Left hindlimb (tissue), 1 donor: Measurements from ENCODE around the gene RGN.
"Not testable (repeated sequence)": the region's sequence is repeated elsewhere in the genome, so short reads cannot be mapped to it uniquely, and the experiment has no call there.

ENCODE experiments used
- DNase-seq: peaks from one replicate; pipeline ENCODE4 v3.0.0-alpha.2; 2018

Gene RGN

GRCh38 chrX:47078129-47079043 lies at the start of gene RGN:
RGN (plus strand) TSS chrX:47078443; CDS start chrX:47081145, 2,702 bp downstream.
- DNase-seq = peak; percentile 32

DNA sequence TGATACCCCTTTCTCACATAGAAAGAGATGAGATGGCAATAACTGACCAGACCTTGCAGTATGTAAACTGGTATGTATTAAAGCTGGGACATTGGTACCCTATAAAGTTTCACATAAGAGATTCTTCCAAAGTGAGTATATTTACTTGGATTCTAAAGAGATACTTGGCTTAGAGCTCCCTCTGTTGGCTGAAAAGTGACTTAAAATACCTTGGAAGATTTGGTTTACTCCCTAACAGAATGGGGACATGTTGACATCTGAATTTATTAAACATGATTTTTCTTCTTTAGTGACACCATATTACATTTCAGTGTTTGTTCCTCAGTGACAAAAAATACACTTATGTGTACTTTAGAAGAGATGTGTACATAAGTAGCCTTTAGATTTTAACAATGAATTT lies 47.9 kb upstream of the RGN start:
- no peak for DNase-seq

DNA sequence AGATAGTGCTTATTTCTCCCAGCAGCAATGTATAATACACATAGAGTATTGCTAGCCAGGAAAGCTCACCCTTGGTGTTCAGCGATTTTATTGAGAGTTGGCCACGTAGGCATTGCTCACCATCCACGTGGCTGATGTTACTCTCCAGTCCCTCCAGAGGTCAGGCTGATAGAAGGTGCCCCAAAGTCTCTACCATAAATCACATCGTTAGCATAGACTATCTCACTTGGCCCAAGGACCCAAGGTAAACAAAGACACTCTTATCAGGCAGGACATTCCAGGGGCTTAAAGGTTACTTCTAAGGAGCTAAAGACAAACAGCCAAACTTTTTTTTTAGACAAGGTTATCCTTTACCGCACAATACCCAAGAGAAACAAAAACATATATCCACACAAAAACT lies 30.3 kb upstream of the RGN start:
- no peak for DNase-seq

GRCh38 chrX:47059142-47059874 lies 18.9 kb upstream of the RGN start:
- DNase-seq = no peak

GRCh38 chrX:47060708-47061107 lies 17.5 kb upstream of the RGN start:
- no peak for DNase-seq

DNA sequence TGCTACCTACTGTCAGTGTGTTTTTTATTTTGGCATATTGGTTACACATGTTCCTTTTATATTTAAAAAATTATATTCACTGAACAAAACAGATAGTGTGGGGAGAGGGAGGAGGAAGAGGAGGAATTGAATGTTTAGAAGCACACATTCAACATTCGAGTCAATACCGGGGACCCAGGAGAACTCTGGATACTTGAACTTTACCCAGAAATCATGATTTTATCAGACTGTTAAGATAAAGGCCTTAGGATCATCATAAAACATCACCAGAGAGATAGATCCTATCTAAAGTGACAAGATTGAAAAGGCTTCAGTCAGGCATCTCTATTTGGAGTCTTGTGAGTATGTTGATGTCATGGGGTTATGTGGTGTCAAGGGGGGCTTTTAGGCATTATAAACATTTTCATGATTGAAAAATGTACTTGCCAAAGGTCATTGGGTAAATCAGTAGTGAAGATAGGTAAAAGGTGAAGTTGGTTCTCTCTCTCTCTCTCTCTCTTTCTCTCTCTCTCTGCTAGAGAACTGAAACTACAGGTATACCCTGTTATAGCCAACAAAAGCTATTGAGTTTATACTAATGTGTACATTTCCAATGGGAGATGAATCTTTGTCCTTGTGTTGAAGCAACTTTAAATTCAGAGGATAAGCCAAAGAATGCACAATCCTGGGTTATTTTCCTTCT lies 16.9 kb upstream of the RGN start:
- no peak for DNase-seq

DNA sequence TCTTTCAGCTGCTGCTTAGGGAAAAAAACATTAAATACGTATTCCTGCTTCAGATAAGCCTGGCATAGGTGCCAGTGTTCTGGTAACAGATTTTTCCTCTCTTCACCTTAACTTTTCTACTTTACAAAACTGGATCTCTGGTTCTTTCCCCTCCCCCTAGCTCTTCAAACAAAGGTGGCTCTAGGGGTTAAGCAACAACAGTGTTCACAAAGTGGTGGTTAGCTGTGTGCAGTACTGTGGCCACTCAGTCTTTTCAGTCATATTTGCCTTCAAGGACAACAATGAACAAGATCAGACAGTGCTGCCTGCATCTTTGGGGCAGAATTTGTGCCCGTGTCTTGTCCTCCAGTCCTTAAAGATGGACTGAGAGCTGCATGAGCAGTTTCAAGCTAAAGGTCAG lies 15.1 kb upstream of the RGN start:
- DNase-seq = no peak

DNA sequence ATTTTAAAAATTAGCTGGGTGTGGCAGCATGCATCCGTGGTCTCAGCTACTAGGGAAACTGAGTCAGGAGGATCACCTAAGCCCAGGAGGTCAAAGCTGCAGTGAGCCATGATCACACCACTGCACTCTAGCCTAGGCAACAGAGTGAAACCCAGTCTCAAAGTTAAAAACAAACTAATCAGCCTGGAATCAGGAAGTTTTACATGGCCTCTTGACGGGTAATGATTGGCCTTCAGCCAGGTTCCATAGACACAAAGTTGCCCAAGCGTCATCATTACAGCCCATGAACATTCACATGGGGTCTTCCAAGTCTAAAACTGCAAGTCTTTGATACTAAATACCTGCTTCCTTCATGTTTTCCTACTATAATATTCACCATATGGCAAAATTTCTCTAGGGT lies 10.0 kb upstream of the RGN start:
- no peak for DNase-seq

GRCh38 chrX:47068720-47069119 lies 9.5 kb upstream of the RGN start:
- no peak for DNase-seq

GRCh38 chrX:47080215-47080914 lies 2.1 kb downstream of the RGN start:
- no peak for DNase-seq

GRCh38 chrX:47080915-47081236 lies 2.6 kb downstream of the RGN start:
- no peak for DNase-seq

GRCh38 chrX:47091149-47091775 lies 13.0 kb downstream of the RGN start:
- DNase-seq = no peak

DNA sequence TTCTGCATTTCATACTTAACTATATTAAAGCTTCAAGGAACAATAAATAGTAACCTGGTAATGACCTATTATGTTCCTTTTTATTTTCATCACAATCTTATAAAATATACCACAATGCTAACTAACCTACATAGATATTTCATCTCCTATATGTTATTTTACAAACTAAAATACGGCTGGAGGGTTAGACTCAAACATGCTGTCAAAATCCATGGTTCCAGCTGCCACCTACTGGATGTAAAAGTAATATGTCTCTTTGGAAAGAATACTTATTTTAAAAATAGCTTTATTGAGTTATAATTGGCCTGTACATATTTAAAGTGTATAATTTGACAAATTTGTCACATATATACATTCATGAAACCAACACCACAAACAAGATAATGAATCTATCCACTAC lies 15.0 kb downstream of the RGN start:
- no peak for DNase-seq

GRCh38 chrX:47093860-47094259 lies 15.6 kb downstream of the RGN start:
- DNase-seq = no peak

DNA sequence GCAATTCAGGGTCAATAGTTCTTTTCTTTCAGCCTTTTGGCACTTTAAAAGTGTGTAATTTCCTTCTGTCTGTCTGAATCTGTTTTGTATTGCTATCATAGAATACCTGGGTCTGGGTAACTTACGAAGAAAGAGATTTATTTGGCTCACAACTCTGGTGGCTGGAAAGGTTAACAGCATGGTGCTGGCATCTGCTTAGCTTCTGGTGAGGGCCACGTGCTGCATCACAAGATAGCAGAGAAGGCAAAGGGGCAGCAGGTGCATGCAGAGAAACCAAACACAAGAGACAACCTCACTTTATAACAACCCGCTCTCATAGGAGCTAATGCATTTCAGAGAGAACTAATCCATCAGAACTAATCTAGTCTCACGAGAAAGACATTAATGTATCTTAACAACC lies 18.8 kb downstream of the RGN start:
- no peak for DNase-seq

GRCh38 chrX:47098338-47099094 lies 20.3 kb downstream of the RGN start:
- DNase-seq = no peak

DNA sequence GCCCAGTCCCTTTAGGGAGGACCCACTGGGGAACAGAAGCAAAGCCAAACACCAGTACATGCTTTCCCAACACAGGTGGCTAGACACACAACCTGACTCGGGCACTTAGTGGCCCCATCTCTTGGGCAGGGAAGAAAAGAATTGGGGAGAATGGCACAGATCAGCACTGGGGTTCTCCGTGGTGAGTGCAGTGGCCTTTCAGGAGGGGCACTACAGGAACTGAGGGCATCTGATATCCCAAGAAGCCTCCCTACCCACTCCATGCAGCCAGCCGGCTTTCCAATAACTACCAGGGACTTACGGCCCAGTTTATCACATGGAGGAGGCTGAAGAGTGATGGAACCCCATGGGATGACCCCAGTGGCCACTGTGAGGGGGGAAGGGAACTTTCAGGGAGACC lies 23.0 kb downstream of the RGN start:
- no peak for DNase-seq

DNA sequence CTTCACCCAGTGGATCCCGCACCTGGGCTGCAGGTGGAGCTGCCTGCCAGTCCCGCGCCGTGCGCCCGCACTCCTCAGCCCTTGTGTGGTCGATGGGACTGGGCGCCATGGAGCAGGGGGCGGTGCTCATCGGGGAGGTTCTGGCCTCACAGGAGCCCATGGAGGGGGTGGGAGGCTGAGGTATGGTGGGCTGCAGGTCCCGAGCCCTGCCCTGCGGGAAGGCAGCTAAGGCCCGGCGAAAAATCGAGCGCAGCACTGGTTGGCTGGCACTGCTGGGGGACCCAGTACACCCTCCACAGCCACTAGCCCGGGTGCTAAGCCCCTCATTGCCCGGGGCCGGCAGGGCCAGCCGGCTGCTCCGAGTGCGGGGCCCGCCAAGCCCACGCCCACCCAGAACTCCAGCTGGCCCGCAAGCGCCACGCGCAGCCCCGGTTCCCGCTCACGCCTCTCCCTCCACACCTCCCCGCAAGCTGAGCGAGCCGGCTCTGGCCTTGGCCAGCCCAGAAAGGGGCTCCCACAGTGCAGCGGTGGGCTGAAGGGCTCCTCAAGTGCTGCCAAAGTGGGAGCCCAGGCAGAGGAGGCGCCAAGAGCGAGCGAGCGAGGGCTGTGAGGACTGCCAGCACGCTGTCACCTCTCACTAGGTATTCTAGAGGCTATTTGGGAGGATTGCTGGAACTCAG lies 32.8 kb downstream of the RGN start:
- DNase-seq = not testable (repeated sequence)

GRCh38 chrX:47112316-47112954 lies 34.2 kb downstream of the RGN start:
- DNase-seq = no peak

- DNase-seq = not testable (repeated sequence)
Observed at GRCh38 chrX:47116551-47117110, 38.4 kb downstream of the RGN start.
